Spinal cord (tissue), 10 donors: ENCODE data around the gene POP4. TPM values are rescaled to one million over a fixed set of nuclear protein-coding genes. Genes with fewer than 3 reads are reported as not detected.
A peak's percentile ranks its signal among the peaks of the same experiment; 100 is the strongest.

ENCODE experiments used
- DNase-seq, 6 donors: peaks; one replicate each; pipeline versions ENCODE4 v3.0.0 to v3.0.0-alpha.2; 2013 to 2015; ENCODE audit warnings: low spot score in 6 of 6, low read depth in 4 of 6
- H3K27ac ChIP-seq: one replicate; pipeline ENCODE4 v1.5.1; 2013; ENCODE audit warnings: low read depth, low read length, control low read depth
- H3K27me3 ChIP-seq: one replicate; pipeline ENCODE4 v1.6.1; 2013; ENCODE audit warnings: low read length; ENCODE audit not compliant: control insufficient read depth, insufficient read depth
- H3K36me3 ChIP-seq: one replicate; pipeline ENCODE4 v1.6.1; 2013; ENCODE audit warnings: low read length; ENCODE audit not compliant: control insufficient read depth, insufficient read depth
- H3K4me1 ChIP-seq: one replicate; pipeline ENCODE4 v1.6.1; 2013; ENCODE audit warnings: low read length; ENCODE audit not compliant: control insufficient read depth, insufficient read depth
- H3K4me3 ChIP-seq: one replicate; pipeline ENCODE4 v1.5.1; 2013; ENCODE audit warnings: low read depth, low read length, control low read depth
- H3K9me3 ChIP-seq: one replicate; pipeline ENCODE4 v1.6.1; 2013; ENCODE audit warnings: low read length; ENCODE audit not compliant: control insufficient read depth, insufficient read depth
- WGBS: methylation state at CpG from one replicate; pipeline ENCODE4 v1.1.5; 2013; ENCODE audit warnings: missing lambda C conversion rate; ENCODE audit not compliant: insufficient coverage; 5-methylcytosine and 5-hydroxymethylcytosine counted together
- polyA plus RNA-seq, 2 donors: library from polyadenylated mRNA; unstranded; fragments of 120-200 nt; gene quantifications; one replicate each; pipeline ENCODE4 v1.2.1, GENCODE V29; 2013; ENCODE audit not compliant: insufficient read length in 2 of 2
- total RNA-seq, 2 donors: library from RNA; depleted of rRNA in 1 of 2; stranded (reverse); fragments of 120-200 nt in 1 of 2; fragments of >200 nt in 1 of 2; gene quantifications; one replicate each; pipeline versions ENCODE4 v1.2.3 to v1.2.4, GENCODE V29; 2013 to 2014
- donor health status: healthy.

The POP4 gene
- total and polyA plus RNA-seq, 4 donors, result 56.1 to 86.6 (median 56.8) TPM

DNA sequence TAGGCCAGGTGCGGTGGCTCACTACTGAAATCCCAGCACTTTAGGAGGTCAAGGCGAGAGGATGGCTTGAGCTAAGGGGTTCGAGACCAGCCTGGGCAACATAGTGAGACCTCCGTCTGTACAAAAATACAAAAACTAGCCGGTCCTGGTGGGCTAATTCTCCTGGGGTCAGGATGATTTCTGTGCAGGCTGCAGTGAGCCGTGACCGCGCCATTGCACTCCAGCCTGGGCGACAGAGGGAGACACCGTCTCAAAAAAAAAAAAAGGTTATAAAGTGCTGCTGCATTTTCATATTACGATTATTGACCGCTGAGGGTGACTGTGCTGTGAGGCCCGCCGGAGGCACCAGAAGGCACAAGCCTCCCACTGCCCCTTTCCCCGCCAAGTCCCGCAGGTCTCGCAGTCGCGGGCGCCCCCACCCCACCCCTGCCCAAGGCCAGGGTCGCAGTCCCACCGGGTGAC, 58.7 kb downstream of the POP4 start:
- peak overlapping the region; percentile 29 for H3K4me3 ChIP-seq
- H3K4me1 ChIP-seq, result peaks cover 56% of the 10 kb centered on the region
- no peaks in the 10 kb centered on the region for H3K9me3 ChIP-seq
- no peak overlapping the region for H3K27ac ChIP-seq
- peak in 1 of 6 donors; percentile 26 for DNase-seq
- peaks cover 2% of the 10 kb centered on the region for H3K36me3 ChIP-seq
- H3K27me3 ChIP-seq, result peaks cover 18% of the 10 kb centered on the region
- WGBS, result 14% methylated on average over 15 of the region's 22 CpGs

DNA sequence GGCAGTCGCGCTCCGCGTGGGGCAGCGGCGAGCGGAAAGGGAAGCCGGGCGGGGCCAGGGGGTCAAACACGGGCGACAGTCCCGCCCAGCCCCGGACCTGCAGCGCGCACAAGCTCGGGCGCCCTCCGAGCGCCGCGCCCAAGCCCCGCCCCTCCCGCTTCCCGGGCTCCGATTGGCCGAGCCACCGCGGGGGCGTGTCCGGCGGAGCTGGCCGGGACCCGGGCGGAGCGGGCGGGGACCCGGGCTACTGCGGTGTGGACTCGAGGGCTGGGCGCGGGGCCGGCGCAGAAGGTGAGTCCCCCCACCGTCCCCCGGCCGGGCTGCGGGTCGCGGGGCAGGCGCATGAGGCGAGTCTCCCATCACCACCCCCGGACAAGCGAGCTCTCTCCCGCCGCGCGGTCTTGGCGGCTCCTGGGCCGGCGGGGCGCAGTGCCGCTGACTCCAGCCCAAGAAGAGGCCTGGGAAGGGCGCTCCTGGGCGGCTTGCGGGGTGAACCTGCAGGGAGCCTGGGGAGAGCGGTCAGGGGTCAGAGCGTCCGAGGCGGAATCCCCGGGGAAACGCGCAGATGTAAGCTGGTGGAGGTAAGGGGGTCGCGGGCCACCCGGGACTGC, 59.2 kb downstream of the POP4 start, which contains the start of gene PLEKHF1:
Gene PLEKHF1, plus strand, starts transcription at position 247 of the 611 bp plus-strand sequence. CDS start 8,379 bp downstream, outside the sequence.
- H3K27ac ChIP-seq, result peak within 1 kb of the TSS; percentile 80
- H3K4me3 ChIP-seq, result peak within 1 kb of the TSS; percentile 56
- peaks cover 2% of the 10 kb centered on the region for H3K36me3 ChIP-seq
- WGBS, result under 1% methylated on average over 75 of the region's 75 CpGs
- no peaks in the 10 kb centered on the region for H3K9me3 ChIP-seq
- DNase-seq, result peak in 5 of 6 donors; percentile 55 to 93 (median 74)
- H3K27me3 ChIP-seq, result peaks cover 18% of the 10 kb centered on the region
- H3K4me1 ChIP-seq, result peaks cover 56% of the 10 kb centered on the region

GRCh38 chr19:29665826-29666577, 59.9 kb downstream of the POP4 start:
- Histone ChIP-seq H3K27ac (peak overlapping the region; percentile 80), H3K9me3 (no peaks in the 10 kb centered on the region), H3K4me1 (peaks cover 56% of the 10 kb centered on the region), H3K4me3 (peak overlapping the region; percentile 56), H3K36me3 (peaks cover 2% of the 10 kb centered on the region), H3K27me3 (peaks cover 18% of the 10 kb centered on the region)
- DNase-seq, result peak in 1 of 6 donors; percentile 33
- 4% methylated on average over 25 of the region's 30 CpGs for WGBS

Other genes with a start within 250 kb of the POP4 start
- gene VSTM2B, start 80.3 kb upstream of the POP4 start, total RNA-seq, result 10 to 100 TPM in 1 of 2 donors, 1 to 10 TPM in 1; 7.2 to 10.6 TPM
- gene VSTM2B, start 80.3 kb upstream of the POP4 start, polyA plus RNA-seq, result 10 to 100 TPM; 35.7 to 43.2 TPM
- 1 to 10 TPM; 4.4 to 6.7 TPM for gene PLEKHF1, start 59.2 kb downstream of the POP4 start, total RNA-seq
- 1 to 10 TPM; 3.1 to 4.7 TPM for gene PLEKHF1, start 59.2 kb downstream of the POP4 start, polyA plus RNA-seq
- gene C19orf12, start 109.0 kb downstream of the POP4 start, total RNA-seq, result 10 to 100 TPM; 24.2 to 29.8 TPM
- gene C19orf12, start 109.0 kb downstream of the POP4 start, polyA plus RNA-seq, result 10 to 100 TPM; 42.7 to 42.9 TPM
- gene CCNE1, start 205.7 kb downstream of the POP4 start, total RNA-seq, result 1 to 10 TPM; 6.3 to 7.3 TPM
- 1 to 10 TPM; 8.3 to 9.9 TPM for gene CCNE1, start 205.7 kb downstream of the POP4 start, polyA plus RNA-seq